Measurements from ENCODE around the gene SGIP1. TPM values are rescaled to one million over a fixed set of nuclear protein-coding genes. Genes with fewer than 3 reads are reported as not detected.

Gene SGIP1
- total RNA-seq, 4 donors from 2014 or later = 0.10 to 2.8 (median 0.66) TPM

DNA sequence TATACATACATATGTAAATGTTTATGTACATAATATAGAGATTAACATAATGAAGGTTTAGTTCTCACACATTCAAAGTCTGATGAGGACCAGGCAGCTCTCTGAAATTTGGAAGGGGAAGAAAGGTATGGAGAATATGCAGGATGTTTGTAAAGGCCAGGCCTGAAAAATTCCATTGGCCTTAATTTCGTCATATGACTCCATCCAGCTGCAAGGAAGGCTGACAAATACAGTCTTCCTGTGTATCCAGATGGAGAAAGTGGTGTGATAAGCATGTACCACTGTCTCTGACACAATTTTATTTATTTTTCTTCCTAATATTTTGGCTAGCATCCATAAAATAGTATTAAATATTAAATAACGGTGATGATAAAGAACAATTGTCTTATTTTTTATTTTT, 6.3 kb upstream of the SGIP1 start:
- WGBS = 78% methylated on average over 2 of the region's 2 CpGs
- DNase-seq (ENCODE audit: low spot score in 2 of 2) = no peak
- TF ChIP-seq EP300 (IDR thresholded peaks at IDR 0.05) = no peak
- no peak for TF ChIP-seq POLR2AphosphoS5 (IDR thresholded peaks at IDR 0.05)
- TF ChIP-seq, protein P1, sequence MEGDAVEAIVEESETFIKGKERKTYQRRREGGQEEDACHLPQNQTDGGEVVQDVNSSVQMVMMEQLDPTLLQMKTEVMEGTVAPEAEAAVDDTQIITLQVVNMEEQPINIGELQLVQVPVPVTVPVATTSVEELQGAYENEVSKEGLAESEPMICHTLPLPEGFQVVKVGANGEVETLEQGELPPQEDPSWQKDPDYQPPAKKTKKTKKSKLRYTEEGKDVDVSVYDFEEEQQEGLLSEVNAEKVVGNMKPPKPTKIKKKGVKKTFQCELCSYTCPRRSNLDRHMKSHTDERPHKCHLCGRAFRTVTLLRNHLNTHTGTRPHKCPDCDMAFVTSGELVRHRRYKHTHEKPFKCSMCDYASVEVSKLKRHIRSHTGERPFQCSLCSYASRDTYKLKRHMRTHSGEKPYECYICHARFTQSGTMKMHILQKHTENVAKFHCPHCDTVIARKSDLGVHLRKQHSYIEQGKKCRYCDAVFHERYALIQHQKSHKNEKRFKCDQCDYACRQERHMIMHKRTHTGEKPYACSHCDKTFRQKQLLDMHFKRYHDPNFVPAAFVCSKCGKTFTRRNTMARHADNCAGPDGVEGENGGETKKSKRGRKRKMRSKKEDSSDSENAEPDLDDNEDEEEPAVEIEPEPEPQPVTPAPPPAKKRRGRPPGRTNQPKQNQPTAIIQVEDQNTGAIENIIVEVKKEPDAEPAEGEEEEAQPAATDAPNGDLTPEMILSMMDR (IDR thresholded peaks at IDR 0.05) = no peak
- TF ChIP-seq POLR2A (IDR thresholded peaks at IDR 0.05) = no peak

DNA sequence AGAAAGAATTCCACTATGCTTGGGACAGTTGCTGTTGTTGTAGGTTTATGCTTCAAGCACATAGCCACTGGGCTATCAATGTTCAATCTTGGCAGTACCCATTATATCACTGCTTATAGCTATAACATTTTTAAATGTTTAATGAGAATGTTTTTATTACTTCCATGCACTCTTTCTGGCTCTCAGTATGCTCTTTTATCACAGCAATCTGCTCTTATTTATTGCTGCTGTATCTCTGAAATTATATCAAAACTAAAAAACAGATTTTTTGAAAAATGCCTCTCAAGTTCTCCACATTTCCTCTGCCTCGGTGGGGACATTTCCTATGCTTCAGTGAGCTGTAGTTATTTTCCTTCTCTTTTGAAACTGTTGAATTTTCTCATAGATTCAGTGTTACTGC, 5.4 kb upstream of the SGIP1 start:
- H3K4me1 ChIP-seq = peaks cover 11% of the 10 kb centered on the region

More for the DNA sequence above, 6.3 kb upstream of the SGIP1 start:
- Histone ChIP-seq H3K4me1 (peaks cover 2% of the 10 kb centered on the region), H3K9me3 (no peaks in the 10 kb centered on the region), H3K4me3 (no peak overlapping the region), H3K36me3 (no peaks in the 10 kb centered on the region), H3K27me3 (peaks cover 5% of the 10 kb centered on the region), H3K27ac (no peak overlapping the region)

DNA sequence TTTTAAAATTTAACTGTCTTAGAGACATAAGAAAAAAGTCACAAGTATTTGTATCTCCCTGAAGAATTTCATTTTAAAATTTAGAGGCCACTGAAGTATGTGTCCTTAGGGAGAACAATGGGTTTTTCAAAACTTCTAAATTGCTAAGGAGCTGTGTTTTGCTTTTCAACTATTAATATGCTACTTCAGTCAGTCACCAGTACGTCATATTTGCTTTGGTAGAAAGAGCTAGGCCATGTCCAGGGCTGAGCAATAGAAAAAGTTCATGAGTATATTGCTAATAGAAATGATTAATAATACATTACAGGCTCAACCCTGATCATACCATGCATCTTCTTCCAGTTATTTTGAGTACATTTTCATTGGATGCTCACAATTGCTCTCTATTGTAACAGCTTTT, 1.7 kb upstream of the SGIP1 start:
- no peak for DNase-seq (ENCODE audit: low spot score in 2 of 2)
- Histone ChIP-seq H3K27ac (no peak overlapping the region), H3K4me1 (peaks cover 13% of the 10 kb centered on the region), H3K36me3 (no peaks in the 10 kb centered on the region), H3K9me3 (no peaks in the 10 kb centered on the region), H3K4me3 (no peak overlapping the region), H3K27me3 (peaks cover 18% of the 10 kb centered on the region)
- WGBS = 81% methylated on average over 1 of the region's 1 CpG
- TF ChIP-seq, protein P1 (IDR thresholded peaks at IDR 0.05) = no peak
- TF ChIP-seq EP300 (IDR thresholded peaks at IDR 0.05) (no peak), POLR2A (IDR thresholded peaks at IDR 0.05) (no peak), POLR2AphosphoS5 (IDR thresholded peaks at IDR 0.05) (no peak)

More for the DNA sequence above, 5.4 kb upstream of the SGIP1 start:
- no peak for TF ChIP-seq POLR2AphosphoS5 (IDR thresholded peaks at IDR 0.05)
- no peak for TF ChIP-seq EP300 (IDR thresholded peaks at IDR 0.05)
- TF ChIP-seq, protein P1 (IDR thresholded peaks at IDR 0.05) = no peak
- TF ChIP-seq POLR2A (IDR thresholded peaks at IDR 0.05) = no peak
- no peaks in the 10 kb centered on the region for H3K36me3 ChIP-seq
- WGBS = 53% methylated on average over 1 of the region's 1 CpG
- H3K27me3 ChIP-seq = peaks cover 12% of the 10 kb centered on the region
- H3K4me3 ChIP-seq = no peak overlapping the region
- DNase-seq (ENCODE audit: low spot score in 2 of 2) = no peak
- H3K9me3 ChIP-seq = no peaks in the 10 kb centered on the region
- H3K27ac ChIP-seq = no peak overlapping the region

DNA sequence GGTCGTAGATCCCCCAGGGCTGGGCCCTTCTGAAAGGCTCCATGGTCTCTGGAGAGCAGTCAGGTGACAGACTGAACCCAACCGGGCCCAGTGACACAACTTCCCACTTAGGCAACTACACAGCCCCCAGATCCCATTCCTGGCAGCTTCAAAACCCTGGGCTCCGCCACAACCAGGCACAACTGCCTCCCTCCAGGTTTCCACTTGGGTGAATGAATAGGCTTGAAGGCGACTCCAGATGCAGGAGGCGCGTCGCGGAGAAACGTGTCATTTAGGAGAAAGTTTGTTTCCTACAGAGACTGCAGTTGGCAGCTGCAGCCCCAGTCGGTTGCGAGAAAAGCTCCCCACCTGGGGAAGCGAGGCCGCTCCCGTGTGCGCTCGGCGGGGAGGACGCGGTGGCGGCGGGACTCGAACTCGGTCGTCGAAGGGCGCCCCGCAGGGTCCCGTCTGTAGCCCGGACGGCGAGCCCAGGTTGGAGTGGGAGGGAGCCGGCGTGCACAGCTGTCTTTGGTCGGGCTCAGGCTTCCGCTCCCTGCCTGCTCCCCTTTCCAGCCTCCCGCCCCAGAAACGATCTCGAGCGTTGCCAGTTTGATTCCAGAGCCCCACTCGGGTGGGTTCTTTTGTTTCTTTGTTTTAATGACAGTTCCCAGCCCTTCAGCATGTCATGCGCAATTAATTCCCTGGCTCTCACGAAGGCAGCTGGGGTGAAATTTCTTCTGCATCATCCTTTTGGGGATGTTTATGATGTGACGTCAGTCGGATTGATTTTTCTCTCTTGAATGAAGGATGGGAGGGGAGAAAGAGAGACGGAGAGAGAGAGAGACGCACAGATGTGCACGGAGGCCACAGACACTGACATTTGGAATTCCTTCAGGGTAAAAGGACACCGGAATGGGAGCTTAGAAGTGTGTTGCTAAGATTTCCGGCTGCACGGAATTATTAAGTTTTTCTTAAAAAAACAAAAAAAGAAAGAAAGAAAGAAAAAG, 862 bp upstream of the SGIP1 start:
- TF ChIP-seq POLR2AphosphoS5 (IDR thresholded peaks at IDR 0.05) (no peak), POLR2A (IDR thresholded peaks at IDR 0.05) (no peak), EP300 (IDR thresholded peaks at IDR 0.05) (no peak)
- TF ChIP-seq, protein P1 (IDR thresholded peaks at IDR 0.05) = no peak
- Histone ChIP-seq H3K27ac (peak overlapping the region; percentile 19), H3K4me3 (peak overlapping the region; percentile 41), H3K27me3 (peaks cover 18% of the 10 kb centered on the region), H3K36me3 (no peaks in the 10 kb centered on the region), H3K9me3 (no peaks in the 10 kb centered on the region), H3K4me1 (peaks cover 13% of the 10 kb centered on the region)
- DNase-seq (ENCODE audit: low spot score in 2 of 2) = peak in 1 of 2 donors; percentile 56
- 3% methylated on average over 23 of the region's 50 CpGs for WGBS

DNA sequence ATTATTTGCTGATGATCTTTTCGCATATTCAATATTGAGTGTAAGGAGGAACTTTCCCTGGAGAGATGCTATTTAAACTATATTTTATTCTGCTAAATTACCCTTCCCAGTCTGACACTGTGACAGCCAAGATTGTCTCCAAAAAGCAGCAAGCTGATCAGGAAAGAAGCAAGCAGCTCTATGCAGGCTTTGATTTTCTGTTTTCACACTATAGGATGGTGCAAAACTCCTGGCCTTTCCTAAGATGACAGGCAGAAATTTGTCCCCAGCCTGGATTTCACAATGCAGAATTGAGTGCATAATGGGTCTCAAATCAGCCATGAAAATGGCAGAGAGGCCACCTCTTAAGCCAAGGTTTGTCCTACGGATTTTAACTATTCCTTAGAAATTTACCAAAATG, 1.1 kb downstream of the SGIP1 start:
- H3K36me3 ChIP-seq = no peaks in the 10 kb centered on the region
- no peak overlapping the region for H3K4me3 ChIP-seq
- no peaks in the 10 kb centered on the region for H3K9me3 ChIP-seq
- H3K27ac ChIP-seq = no peak overlapping the region
- peaks cover 18% of the 10 kb centered on the region for H3K27me3 ChIP-seq
- WGBS = 96% methylated on average over 2 of the region's 2 CpGs
- DNase-seq (ENCODE audit: low spot score in 2 of 2) = no peak
- TF ChIP-seq, protein P1 (IDR thresholded peaks at IDR 0.05) = no peak
- TF ChIP-seq EP300 (IDR thresholded peaks at IDR 0.05) (no peak), POLR2AphosphoS5 (IDR thresholded peaks at IDR 0.05) (no peak), POLR2A (IDR thresholded peaks at IDR 0.05) (no peak)
- H3K4me1 ChIP-seq = peaks cover 13% of the 10 kb centered on the region
